Stimulated activated CD8-positive, alpha-beta memory T cell treated with anti-CD3 and anti-CD28 coated beads, Interleukin-15, amount 100 ng/mL, for 1 hour (primary cell): ENCODE results near the gene FANCF.
A peak's percentile ranks its signal among the peaks of the same experiment; 100 is the strongest.
"Not testable (repeated sequence)": the region's sequence is repeated elsewhere in the genome, so short reads cannot be mapped to it uniquely, and the experiment has no call there.

Experiments
- DNase-seq: peaks from one replicate; pipeline ENCODE4 v3.0.0-alpha.2; 2020; ENCODE audit warnings: low read depth

Gene FANCF, protein sequence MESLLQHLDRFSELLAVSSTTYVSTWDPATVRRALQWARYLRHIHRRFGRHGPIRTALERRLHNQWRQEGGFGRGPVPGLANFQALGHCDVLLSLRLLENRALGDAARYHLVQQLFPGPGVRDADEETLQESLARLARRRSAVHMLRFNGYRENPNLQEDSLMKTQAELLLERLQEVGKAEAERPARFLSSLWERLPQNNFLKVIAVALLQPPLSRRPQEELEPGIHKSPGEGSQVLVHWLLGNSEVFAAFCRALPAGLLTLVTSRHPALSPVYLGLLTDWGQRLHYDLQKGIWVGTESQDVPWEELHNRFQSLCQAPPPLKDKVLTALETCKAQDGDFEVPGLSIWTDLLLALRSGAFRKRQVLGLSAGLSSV

DNA sequence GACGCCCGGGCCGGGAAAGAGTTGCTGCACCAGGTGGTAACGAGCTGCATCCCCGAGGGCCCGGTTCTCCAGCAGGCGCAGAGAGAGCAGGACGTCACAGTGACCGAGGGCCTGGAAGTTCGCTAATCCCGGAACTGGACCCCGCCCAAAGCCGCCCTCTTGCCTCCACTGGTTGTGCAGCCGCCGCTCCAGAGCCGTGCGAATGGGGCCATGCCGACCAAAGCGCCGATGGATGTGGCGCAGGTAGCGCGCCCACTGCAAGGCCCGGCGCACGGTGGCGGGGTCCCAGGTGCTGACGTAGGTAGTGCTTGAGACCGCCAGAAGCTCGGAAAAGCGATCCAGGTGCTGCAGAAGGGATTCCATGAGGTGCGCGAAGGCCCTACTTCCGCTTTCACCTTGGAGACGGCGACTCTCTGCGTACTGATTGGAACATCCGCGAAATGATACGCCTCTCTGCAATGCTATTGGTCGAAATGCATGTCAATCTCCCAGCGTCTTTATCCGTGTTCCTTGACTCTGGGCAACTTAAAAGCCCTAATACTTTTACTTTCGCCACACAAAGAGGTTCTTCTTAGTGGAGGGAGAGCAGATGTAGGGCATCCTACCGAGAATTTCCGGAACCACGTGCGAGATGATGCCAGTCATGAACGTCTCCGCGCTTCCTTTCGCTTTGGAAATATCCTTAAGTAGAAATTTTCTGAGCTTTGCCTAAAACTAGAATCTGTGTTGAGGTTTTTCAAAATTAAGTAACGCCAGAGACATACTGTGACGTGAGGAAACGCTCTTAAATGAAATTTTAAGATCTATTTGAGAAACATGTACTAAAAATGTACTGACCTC, at the start of gene FANCF:
TSS of gene FANCF (minus strand) at position 376 of the 840 bp plus-strand sequence. CDS start at position 363, 13 bp downstream.
- peak; percentile 93 for DNase-seq

- no peak for DNase-seq
Observed at GRCh38 chr11:22674470-22675439, 49.1 kb upstream of the FANCF start.

DNA sequence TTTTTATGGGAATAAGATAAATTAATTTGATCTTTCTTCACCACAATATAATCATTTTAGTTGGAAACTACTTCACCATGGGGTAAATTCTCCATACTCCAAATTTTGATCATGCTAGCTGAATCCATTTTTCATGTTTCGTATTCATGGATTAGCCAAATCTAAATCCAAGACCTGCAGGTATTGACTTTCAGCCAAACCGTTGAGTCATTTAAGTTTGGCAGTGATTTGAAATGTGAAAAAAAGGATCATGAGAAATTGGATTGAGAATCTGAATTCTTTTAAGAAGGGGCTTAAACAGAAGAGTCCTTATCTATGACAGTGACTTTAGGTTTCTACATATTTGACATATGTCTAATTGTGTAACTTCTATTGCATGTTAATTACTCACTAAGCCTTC, 46.1 kb upstream of the FANCF start:
- no peak for DNase-seq

DNA sequence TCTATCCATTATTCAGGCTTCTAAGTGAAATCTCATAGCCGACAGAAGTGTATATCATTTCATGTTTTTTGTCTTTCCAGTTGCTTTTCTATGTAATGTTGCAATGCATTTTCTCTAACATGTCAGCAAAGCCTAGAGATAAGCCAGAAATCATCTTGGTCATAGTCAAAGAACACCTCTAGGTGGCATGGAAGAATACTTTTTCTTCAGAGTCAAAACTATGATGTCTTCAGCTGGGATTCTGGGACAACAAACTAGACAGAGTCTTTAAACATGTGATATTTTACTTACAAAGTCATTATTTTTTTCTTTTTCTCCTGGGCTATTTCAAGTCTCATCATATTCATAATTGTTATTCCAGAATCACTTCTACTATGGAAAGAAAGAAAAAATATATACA, 45.2 kb upstream of the FANCF start:
- no peak for DNase-seq

DNA sequence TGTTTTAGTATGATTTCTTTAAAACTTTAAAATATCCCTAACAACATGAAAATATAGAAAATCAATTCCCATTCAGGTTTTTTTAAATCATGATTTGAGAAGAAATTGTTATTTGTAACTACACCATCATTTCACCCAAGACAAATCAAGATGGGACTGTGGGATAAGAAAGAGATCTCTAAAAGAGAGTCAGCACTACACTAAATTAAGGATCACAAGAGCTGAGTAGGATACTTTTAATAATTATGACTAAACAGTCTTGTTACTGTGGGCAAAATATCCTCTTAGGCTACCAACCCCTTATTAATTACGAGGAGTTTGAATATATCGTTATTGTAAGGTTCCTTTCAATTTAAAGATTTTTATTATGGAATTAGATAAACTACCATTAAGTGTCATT, 43.7 kb upstream of the FANCF start:
- DNase-seq = no peak

- DNase-seq = no peak
Observed at GRCh38 chr11:22668005-22668796, 42.6 kb upstream of the FANCF start.

- DNase-seq = no peak
Observed at GRCh38 chr11:22666688-22667439, 41.2 kb upstream of the FANCF start.

GRCh38 chr11:22666325-22666687, 40.7 kb upstream of the FANCF start, which contains the start of gene GAS2:
TSS of gene GAS2 (plus strand) at chr11:22666611. CDS start at chr11:22674870, 8,259 bp downstream.
- no peak for DNase-seq

GRCh38 chr11:22659783-22660182, 34.2 kb upstream of the FANCF start:
- DNase-seq = no peak

- no peak for DNase-seq
Observed at GRCh38 chr11:22657101-22657694, 31.6 kb upstream of the FANCF start.

DNA sequence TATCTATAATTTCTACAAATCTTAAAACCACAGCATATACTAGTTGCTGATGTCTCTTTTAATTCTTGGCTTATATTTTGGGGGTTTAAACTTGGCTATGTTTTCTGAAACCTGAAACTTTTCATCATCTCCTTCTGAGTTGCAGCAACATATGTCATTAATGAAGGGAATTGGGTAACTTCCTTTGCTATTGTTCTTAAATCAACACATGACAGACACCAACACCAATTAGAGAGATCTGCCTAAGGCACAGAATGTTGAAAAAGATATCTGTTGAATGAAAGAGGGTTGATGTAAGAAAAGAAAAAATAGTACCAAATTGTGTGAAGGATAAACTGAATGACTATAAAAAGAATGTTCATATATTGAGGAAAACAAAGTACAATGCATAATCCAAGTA, 30.5 kb upstream of the FANCF start:
- no peak for DNase-seq

DNA sequence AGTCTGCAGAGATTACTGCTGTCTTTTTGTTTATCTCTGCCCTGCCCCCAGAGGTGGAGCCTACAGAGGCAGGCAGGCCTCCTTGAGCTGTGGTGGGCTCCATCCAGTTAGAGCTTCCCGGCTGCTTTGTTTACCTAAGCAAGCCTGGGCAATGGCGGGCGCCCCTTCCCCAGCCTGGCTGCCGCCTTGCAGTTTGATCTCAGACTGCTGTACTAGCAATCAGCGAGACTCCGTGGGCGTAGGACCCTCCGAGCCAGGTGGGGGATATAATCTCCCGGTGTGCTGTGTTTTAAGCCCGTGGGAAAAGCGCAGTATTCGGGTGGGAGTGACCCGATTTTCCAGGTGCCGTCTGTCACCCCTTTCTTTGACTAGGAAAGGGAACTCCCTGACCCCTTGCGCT, 26.7 kb upstream of the FANCF start:
- DNase-seq = not testable (repeated sequence)

DNA sequence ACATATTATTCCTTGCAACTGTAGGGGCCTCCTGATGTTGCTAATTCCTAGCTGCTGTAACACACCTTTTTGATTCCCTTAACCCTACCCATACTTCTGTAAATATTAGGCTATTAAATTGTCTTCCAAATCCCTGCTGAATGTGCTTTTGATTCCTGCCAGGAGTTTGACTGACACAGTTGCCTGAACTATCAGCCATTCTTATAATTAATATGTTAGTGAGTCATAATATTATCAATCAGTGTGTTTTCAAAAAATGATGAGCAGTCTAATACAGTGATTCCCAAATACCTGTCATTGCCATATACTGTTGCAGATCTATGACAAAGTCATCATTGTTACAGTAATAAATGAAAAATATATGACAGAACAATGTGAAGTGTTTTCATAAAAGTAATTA, 15.9 kb upstream of the FANCF start:
- DNase-seq = no peak

- no peak for DNase-seq
Observed at GRCh38 chr11:22640862-22641261, 15.2 kb upstream of the FANCF start.

GRCh38 chr11:22635689-22636088, 10.1 kb upstream of the FANCF start:
- DNase-seq = no peak

DNA sequence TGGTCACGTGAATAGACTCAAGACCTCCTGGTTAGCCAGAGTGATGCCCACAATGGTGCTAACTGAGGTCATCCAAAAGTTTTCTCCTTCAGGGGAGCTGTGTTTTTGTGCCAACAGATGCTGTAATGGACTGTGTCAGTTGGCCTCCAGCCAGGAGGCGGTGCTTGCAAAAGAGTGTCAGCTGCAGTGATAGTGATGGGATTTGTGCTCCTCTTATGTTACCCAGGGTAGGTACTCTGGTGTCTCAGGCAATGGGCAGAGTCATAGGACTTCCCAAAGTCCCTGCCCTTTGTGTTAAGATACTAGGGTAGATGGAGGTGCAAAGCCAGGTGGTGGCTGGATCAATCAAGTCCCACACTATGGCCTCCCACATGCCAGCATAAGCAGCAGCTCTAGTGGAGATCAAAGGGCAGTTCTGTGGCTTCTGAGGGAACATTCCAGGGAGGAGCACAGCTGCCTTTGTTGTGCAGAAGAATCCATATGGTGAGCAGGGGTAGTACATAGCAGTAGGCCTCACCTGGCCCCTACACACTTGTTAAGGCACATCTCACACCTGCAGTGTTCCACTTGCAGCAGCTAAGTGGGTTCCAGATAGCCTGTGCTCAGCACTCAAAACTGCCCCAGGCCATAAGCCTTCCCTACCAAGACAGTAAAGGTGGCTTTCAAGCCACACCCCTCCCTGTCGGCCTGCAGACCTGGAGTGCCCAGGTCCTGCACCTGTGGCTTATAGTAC, 9.4 kb upstream of the FANCF start:
- DNase-seq = no peak

GRCh38 chr11:22633354-22633902, 7.8 kb upstream of the FANCF start:
- no peak for DNase-seq

DNA sequence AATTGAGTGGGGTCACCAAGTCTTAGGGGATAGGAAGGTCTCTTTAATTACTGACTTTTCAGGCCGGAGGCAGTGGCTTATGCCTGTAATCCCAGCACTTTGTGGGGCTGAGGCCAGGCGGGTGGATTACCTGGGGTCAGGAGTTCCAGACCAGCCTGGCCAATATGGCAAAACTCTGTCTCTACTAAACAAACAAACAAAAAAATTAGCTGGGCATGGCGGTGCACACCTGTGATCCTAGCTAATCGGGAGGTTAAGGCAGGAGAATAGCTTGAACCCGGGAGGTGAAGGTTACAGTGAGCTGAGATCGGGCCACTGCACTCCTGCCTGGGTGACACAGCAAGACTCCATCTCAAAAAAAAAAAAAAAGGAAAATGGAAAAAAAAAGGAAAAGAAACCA, 1.8 kb upstream of the FANCF start:
- DNase-seq = no peak
